Stimulated activated CD4-positive, alpha-beta T cell treated with anti-CD3 and anti-CD28 coated beads, Interleukin-1b, Interleukin-23, amount 100 ng/mL, for 24 hours (primary cell): Measurements from ENCODE around the gene IL1R1.
"Not testable (repeated sequence)": the region's sequence is repeated elsewhere in the genome, so short reads cannot be mapped to it uniquely, and the experiment has no call there.

ENCODE experiments used
- DNase-seq, 4 experiments: peaks; one replicate each; pipeline ENCODE4 v3.0.0-alpha.2; 2020; ENCODE audit warnings: low read depth in 4 of 4, low spot score in 1 of 4

IL1R1 gene, protein sequence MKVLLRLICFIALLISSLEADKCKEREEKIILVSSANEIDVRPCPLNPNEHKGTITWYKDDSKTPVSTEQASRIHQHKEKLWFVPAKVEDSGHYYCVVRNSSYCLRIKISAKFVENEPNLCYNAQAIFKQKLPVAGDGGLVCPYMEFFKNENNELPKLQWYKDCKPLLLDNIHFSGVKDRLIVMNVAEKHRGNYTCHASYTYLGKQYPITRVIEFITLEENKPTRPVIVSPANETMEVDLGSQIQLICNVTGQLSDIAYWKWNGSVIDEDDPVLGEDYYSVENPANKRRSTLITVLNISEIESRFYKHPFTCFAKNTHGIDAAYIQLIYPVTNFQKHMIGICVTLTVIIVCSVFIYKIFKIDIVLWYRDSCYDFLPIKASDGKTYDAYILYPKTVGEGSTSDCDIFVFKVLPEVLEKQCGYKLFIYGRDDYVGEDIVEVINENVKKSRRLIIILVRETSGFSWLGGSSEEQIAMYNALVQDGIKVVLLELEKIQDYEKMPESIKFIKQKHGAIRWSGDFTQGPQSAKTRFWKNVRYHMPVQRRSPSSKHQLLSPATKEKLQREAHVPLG

GRCh38 chr2:102141970-102142828 lies at the start of gene IL1R1:
Gene IL1R1, plus strand, starts transcription at chr2:102142746. Its CDS starts 14,979 bp downstream, at chr2:102157725.
- DNase-seq = no peak

GRCh38 chr2:102093662-102094061 lies 48.9 kb upstream of the IL1R1 start:
- DNase-seq = no peak

DNA sequence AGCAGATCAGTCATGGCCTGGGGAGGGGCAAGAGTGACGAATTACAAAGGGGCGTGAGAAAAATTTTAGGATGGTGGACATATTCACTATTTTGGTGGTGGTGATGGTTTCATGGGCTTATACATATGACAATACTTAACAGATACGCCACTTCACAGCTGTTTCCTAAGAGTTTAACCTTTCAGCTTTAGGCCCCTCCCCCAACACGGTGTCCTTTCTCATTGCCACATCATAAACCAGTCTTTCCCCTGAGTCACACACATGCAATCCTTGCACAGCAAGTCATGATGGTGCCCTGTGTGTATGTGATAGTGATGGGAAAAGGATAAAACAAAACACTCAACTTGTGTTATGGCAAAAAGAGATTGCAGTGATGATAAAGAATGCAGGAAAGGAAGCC lies 47.6 kb upstream of the IL1R1 start:
- peak in 1 of 4 experiments; percentile 37 for DNase-seq

DNA sequence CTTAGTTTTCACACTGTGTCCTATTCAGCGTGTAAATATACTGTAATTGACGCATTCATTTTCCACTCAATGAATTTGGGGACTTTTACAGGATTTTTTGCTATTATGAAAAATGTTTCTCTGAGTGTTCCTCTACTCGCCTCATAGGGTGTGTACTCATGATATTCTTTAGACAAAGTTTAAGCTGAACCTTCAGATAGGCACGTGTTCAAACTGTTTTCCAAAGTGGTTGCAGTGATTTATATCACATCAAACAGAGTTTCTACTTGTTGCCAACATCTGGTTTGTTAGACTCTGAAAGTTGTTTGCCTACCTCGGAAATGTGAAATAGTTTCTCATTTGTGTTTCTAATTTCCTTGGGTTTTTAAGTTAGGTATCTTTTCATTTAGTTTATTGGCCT lies 46.4 kb upstream of the IL1R1 start:
- DNase-seq = no peak

- DNase-seq = no peak
Observed at GRCh38 chr2:102098756-102099155, 43.8 kb upstream of the IL1R1 start.

DNA sequence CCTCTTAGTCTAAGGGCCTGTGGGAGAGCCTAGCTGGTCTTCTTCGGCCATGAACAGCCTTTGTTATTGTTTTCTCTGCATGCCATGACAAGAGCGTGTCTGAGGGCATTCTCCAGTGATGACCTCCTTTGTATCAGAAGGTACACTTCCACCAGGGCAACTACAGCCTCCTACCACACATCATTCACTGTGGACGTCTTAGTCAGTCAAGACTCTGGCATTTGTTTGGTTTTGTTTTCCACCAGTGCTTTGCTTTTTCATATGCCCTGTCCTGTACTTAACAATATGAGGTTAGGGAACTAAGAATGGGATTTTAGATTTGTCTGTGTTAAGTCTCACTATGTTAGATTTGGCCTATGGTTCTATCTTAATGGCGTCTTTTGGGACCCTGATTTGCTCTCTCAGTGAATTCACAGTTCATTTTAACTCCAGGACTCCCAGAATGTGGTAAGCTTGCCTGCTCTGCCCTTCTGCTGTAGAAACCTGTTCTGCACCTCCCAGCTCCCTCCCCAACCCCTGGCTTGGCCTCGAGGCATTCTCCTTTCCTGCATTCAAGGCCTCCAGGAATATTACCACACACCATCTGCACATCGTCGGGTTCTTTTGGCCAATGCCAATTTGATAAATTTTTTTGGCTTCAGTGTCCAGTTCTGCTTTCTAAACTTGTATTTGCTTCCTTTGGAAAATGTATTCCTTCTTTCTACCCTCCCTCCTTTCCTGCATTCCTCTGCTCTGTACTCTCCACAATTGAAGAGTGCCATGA lies 42.8 kb upstream of the IL1R1 start:
- DNase-seq = no peak

- no peak for DNase-seq
Observed at GRCh38 chr2:102100371-102101096, 42.0 kb upstream of the IL1R1 start.

DNA sequence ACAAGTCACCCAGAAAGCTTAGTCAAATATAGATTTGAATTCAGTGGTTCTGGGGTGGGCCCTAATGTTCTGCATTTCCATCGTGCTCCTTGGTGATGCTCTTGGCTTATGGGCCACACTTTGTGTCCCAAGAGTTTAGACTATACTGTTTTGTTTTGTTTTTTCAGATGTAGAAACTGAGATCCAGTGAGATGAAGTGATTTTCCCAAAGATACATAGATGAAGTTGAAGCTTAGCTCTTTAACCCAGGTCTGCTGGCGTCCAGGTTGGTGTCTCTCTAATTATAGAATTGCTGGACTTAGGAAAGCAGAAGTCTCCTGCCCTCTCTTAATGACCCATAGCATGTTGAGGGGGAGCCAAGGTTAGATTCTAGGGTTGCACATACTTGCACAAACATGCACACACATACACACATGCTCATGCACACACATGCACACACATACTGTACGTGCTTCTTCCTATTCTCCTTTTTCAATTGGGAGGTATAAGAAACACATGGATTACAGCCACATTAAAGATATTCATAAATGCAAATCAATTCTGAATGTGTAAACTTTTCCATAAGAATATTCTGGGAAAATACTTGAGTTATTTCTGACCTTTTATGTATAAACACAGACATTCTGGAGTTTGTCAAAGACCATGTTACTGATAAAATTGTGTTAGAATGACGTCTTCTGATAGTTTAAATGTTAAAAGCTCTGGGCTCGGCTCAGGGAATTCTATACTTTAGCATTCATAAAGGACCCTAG lies 41.3 kb upstream of the IL1R1 start:
- no peak for DNase-seq

- no peak for DNase-seq
Observed at GRCh38 chr2:102101849-102102635, 40.5 kb upstream of the IL1R1 start.

- DNase-seq = not testable (repeated sequence)
Observed at GRCh38 chr2:102102636-102102948, 40.0 kb upstream of the IL1R1 start.

DNA sequence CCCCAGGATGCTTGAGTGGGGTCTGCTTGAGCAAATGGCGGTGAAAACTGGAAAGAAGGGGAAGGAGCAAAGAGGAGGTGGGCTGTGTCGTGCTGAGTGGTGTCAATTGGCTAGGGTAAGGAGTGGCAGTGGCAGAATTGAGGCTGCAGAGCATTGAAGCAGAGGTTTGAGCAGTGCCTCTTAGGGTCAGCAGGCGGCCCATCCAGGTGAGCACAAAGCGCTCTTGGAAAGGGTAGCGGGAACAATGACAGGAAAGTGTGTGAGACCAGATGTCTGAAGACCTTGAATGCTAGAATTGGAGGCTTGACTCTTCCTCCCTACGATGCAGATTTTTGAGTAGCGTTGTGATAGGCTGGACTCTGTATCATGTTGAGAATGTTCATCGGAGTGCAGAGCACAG lies 39.3 kb upstream of the IL1R1 start:
- no peak for DNase-seq

DNA sequence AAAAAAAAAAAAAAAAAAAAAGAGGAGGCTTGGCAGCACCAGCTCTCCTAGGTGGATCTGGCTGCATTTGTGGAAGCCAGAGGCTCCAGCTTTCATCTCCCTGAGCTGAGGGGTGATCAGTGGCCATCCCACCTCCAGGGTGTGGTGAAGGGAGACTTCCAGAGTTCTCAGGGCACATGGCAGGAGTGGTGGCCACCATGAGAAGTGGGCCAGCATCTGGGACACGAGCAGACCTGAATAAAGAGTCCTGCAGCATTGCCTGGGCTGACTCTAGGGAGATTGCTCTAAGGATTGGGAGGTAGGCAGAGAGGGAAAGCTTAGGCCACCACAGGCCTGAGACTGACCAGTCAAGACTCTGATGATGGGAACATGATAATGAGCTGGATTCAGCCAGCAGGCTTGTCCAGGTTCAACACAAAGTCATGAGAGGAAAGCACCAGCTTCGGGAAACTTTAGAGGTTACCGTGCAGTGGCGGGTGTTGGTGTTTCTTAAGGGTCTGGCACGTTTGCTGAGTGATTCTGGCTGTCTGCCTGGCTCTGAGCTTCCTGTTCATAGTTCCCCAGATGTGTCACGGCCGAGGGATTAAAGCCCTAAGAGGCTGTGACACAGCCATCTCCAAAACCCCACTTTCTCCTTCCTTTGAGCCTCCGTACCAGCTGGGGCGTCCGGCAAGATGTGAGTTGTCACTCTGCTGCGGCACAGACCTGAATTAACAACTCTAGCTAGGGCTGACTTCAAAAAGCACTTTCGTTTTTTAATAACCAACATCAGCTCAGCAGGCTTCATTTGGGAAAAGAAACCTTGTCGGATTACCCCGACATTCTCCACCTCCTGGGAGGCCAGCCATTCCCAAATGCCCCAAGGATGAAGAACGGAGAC lies 38.3 kb upstream of the IL1R1 start:
- DNase-seq = peak; percentile 34 to 76 (median 58)

GRCh38 chr2:102106133-102106556 lies 36.4 kb upstream of the IL1R1 start:
- DNase-seq = no peak

DNA sequence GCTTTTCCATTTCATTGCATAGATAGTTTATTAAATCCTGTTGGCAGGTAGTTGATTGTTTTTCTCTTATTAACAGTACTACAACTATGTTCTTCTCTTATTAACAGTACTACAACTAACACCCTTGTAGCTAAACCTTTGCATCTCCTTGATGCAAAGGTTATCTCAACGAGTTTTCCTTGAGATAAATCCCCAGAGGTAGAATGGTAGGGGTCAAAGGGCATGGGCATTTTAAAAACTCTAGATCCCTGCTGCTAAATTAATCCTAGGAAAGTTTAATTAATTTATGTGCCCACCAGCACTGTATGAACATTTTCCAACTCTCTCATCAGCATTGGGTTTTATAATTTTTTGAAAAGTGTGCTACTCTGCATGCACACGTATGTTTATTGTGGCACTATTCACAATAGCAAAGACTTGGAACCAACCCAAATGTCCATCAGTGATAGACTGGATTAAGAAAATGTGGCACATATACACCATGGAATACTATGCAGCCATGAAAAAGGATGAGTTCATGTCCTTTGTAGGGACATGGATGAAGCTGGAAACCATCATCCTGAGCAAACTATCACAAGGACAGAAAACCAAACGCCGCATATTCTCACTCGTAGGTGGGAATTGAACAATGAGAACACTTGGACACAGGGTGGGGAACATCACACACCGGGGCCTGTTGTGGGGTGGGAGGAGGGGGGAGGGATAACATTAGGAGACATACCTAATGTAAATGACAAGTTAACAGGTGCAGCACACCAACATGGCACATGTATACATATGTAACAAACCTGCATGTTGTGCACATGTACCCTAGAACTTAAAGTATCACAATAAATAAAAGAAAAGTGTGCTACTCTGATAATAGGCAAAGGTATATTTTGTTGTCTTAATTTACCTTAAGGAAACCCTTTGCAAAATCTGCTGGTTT lies 35.5 kb upstream of the IL1R1 start:
- DNase-seq = not testable (repeated sequence)

DNA sequence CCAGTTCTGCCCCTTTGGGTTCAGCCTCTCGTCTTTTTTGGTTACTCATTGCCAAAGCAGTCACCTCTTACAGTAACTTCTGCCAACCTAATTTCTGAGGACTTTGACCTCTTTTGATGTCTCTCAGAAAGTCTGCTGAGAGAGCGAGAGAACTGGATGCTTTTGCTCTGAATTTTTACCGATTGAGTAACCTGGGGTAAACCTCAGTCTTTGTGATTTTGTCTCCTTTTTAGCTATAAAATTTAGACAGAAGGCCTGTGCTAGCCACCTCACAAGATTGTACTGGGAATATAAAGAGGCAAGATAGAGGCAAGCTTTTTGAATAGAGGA lies 34.8 kb upstream of the IL1R1 start:
- no peak for DNase-seq

DNA sequence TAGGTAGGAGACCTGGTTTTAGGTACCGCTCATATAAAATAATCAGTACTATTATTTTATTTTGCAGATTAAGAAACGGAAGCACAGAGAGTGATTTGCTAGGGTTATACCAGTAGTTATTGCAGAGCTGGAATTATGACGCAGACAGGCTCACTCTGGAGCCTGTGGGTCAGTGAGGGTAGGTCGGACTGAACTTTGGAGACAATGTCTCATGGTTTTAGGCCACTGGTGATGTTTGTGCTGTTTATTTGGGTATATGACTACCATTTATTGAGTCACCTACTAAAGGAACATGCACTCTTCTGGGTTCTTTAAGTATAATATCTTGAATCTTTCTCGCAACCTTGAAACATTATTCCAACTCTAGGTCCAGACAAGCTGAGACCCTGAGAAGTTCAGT lies 33.5 kb upstream of the IL1R1 start:
- DNase-seq = no peak

DNA sequence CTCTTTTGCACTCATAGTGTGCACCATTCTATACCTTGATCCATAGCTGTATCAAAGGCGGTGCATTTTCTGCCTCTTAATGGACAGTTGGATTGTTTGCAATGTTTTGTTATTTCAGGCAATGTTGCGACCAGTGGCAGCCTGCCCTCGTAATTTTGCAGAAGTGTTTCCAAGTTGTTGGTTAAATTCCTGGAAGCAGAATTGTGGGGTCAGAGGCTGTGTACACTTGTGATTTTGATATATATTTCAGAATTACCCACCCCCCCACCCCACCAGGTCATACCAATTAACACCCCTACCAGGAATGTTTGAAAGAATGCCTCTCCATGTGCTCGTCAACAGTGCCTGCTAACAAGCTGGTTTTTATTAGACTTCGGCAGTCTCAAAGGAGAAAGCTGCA lies 32.4 kb upstream of the IL1R1 start:
- no peak for DNase-seq
